GM18868 (cell line): ENCODE data around the gene CD101.
"Not testable (repeated sequence)": the region's sequence is repeated elsewhere in the genome, so short reads cannot be mapped to it uniquely, and the experiment has no call there.

Experiments used
- ATAC-seq: cut with Tn5 transposase; IDR thresholded peaks from one replicate; pipeline ENCODE4 v1.9.1; 2021; ENCODE audit warnings: mild to moderate bottlenecking, moderate library complexity; ENCODE audit not compliant: unreplicated experiment

The CD101 gene, protein sequence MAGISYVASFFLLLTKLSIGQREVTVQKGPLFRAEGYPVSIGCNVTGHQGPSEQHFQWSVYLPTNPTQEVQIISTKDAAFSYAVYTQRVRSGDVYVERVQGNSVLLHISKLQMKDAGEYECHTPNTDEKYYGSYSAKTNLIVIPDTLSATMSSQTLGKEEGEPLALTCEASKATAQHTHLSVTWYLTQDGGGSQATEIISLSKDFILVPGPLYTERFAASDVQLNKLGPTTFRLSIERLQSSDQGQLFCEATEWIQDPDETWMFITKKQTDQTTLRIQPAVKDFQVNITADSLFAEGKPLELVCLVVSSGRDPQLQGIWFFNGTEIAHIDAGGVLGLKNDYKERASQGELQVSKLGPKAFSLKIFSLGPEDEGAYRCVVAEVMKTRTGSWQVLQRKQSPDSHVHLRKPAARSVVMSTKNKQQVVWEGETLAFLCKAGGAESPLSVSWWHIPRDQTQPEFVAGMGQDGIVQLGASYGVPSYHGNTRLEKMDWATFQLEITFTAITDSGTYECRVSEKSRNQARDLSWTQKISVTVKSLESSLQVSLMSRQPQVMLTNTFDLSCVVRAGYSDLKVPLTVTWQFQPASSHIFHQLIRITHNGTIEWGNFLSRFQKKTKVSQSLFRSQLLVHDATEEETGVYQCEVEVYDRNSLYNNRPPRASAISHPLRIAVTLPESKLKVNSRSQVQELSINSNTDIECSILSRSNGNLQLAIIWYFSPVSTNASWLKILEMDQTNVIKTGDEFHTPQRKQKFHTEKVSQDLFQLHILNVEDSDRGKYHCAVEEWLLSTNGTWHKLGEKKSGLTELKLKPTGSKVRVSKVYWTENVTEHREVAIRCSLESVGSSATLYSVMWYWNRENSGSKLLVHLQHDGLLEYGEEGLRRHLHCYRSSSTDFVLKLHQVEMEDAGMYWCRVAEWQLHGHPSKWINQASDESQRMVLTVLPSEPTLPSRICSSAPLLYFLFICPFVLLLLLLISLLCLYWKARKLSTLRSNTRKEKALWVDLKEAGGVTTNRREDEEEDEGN

GRCh38 chr1:117001254-117001927 lies at the start of gene CD101:
Gene CD101 (plus strand): TSS chr1:117001760. CDS start chr1:117001818, 58 bp downstream.
- peak; percentile 97 for ATAC-seq

DNA sequence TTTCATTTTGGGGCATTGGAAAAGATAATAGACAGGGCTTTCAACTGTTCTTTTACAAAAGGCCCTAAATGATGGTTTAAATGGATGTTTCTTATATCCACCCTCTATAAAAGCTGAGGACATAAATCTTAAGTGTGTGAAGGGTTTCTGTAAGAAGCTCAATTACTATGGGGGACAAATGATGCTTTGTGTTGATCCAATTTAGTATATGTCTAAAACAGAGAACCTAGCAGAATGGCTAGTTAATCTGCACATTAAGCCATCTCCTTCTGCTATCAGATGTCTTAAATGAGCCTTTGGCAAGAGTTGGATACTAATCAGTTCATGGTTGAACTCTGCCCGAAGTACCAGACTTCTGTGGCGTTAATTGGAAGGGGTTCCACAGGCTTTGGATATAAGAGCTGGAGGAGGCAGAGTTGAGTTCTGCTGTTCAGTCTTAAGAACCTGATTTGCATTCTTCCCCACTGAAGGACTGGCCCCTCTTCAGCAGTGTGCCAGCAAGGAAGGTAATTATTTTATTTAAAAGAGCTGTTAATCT lies 48.8 kb upstream of the CD101 start:
- ATAC-seq: no peak

GRCh38 chr1:116954440-116954839 lies 47.1 kb upstream of the CD101 start:
- ATAC-seq: no peak

GRCh38 chr1:116956378-116956777 lies 45.2 kb upstream of the CD101 start:
- no peak for ATAC-seq

GRCh38 chr1:116957646-116958045 lies 43.9 kb upstream of the CD101 start:
- no peak for ATAC-seq

- ATAC-seq: no peak
Measured at GRCh38 chr1:116958110-116958509, 43.5 kb upstream of the CD101 start.

DNA sequence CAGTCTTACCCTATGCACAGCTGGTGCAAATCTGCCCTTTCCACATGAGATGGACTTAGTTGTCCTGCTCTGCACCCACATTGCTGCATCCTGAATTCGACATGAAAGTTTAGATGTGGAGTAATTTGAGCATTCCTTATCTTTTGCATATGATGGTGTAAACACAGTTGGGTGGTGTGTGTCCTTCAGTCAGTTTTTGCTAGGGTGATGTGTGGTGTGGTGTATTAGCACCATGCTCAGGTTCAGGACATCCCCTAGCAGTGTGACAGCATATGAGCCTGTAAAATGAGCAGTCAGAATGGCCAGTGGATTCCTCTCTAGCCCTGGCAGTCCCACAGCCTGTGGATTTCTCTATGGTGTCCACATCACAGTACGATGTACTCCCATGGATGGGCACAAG lies 42.6 kb upstream of the CD101 start:
- ATAC-seq: no peak

DNA sequence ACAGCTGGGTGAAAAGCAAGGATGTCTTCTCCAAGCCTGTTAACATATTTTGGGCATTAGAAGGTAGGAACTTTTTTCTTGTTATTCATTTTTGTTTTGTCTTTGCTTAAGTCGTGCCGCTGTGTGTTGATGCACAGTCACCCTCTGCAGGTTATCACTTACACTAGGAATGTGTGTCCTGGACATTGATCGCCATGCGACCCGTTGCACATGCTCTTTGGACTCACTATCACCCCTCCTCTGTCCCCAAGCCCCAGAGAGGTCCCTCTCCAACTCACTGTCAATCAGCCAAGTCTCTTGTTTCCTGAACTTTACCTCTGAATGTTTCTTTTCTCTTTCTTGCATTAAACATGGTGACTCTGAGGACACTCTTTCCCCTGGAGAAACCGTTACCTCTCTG lies 40.0 kb upstream of the CD101 start:
- no peak for ATAC-seq

GRCh38 chr1:116962987-116963639 lies 38.4 kb upstream of the CD101 start:
- ATAC-seq: no peak

DNA sequence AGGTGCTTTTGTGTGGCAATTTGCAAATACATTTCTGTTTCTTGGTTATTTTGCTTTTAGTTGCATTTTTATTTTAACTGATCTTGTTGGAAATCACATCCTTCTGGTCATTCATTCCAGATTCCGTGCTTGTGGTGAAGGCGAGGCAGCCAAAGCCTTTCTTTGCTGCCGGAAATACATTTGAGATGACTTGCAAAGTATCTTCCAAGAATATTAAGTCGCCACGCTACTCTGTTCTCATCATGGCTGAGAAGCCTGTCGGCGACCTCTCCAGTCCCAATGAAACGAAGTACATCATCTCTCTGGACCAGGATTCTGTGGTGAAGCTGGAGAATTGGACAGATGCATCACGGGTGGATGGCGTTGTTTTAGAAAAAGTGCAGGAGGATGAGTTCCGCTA lies 34.8 kb upstream of the CD101 start:
- ATAC-seq: no peak

- ATAC-seq: no peak
Measured at GRCh38 chr1:116968724-116969123, 32.8 kb upstream of the CD101 start.

DNA sequence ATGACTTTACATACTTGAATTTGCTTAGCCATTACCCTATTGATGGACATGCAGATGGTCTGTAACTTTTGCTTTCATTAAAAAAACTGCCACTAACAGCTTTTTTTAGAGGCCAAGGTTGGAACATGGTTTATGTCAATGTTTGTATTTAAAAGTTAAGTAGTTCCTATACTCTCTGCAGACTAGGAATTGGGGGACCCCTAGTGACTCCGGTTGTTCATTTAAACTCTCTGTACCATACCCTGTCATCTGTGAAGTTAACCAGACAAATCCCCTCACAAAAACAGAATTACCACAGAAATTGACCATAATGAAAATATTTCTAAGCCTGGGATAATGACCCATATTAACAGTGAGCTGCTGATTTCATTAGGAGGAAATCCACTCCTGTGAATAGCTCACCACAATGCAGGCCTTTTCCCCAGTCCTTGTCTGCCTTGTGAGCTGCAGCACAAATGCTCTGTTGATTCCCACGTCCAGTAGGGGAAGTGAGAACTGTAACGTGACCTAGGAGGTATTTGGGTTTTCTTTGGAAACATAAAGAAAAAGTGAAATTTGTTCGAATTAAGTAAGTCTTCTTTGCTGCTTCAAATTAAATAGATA lies 30.2 kb upstream of the CD101 start:
- no peak for ATAC-seq

DNA sequence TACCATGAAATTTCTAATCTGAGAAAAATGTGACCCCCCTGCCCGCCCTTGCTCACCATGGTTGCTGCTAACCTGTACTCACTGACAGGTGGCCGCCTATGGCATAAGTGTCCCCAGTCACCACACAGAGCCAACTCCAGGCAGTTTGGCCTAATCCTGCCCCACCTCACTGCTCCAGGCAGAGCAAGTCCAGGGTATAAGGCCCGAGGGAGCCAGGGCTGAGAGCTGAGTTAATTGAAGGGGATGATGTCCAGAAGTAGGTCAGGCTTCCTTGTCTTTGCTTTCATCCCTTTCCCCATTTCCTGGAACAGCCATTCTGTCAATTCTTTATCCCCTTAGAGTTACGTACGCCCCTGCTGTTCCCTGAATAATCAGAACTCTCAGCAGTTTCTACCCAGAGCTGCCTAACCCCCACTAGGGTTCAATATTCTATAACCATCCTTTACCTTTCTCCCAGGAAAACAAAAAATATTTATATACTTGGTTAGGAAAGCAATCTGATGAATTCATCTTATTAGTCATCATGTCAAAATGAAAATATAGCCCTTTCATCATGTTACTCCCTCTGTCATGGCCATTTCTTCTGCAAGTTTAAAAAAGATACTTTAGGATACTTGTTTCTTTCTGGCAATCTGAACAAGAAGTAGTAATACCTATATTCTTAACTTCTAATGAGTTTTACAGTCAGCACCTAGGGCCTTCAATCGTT lies 29.4 kb upstream of the CD101 start:
- no peak for ATAC-seq

- ATAC-seq: no peak
Measured at GRCh38 chr1:116972674-116973030, 28.9 kb upstream of the CD101 start.

DNA sequence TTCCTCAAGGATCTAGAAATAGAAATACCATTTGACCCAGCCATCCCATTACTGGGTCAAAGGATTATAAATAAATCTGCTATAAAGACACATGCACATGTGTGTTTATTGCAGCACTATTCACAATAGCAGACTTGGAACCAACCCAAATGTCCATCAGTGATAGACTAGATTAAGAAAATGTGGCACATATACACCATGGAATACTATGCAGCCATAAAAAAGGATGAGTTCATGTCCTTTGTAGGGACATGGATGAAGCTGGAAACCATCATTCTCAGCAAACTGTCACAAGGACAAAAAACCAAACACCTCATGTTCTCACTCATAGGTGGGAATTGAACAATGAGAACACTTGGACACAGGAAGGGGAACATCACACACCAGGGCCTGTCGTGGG lies 21.3 kb upstream of the CD101 start:
- not testable (repeated sequence) for ATAC-seq

GRCh38 chr1:116981521-116982037 lies 20.0 kb upstream of the CD101 start:
- ATAC-seq: no peak

DNA sequence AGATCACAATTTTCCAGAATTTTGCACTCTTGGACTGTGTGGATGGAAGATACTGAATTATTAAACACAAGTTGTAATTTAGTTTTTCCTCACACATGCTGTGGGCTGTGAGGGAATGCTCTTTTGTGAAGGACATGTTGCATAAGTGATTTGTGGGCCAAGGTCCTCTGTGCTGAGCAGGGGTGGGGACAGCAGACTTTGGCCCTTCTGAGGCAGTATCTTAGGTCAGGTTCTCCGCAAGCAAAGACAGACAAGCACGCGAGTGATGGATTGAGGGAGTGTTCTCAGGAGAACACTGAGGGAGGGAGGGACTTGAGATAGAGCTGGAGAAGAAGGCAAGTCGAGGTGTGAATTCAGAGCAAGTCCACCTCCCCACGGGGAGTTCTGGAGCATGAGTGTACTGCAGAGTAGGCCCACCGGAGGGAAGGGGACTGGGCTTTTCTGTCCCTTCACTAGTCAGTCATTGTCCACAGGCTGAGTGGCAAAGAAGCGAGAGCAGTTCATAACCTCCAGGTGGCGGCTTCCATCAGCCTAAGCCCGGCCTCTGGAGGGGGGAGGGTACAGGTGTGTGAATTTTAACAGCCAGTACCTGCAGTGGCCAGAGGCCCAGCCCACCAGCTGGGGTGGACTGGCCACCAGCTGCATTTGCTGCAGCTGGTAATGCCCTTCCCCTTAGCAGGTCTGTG lies 19.1 kb upstream of the CD101 start:
- no peak for ATAC-seq

GRCh38 chr1:116983112-116983511 lies 18.4 kb upstream of the CD101 start:
- no peak for ATAC-seq

GRCh38 chr1:116983678-116984077 lies 17.9 kb upstream of the CD101 start:
- no peak for ATAC-seq
